Activated CD4-positive, alpha-beta T cell treated with anti-CD3 and anti-CD28 coated beads for 36 hours (primary cell): ENCODE results near the gene FOXO6. TPM values are rescaled to one million over a fixed set of nuclear protein-coding genes. Genes with fewer than 3 reads are reported as not detected.

Source experiments
- ATAC-seq: fragments of 200-7000 bp; cut with Tn5 transposase; one replicate; pipeline ENCODE4 v1.10.0; 2021; ENCODE audit warnings: mild to moderate bottlenecking, moderate library complexity
- CTCF ChIA-PET: fragments of 350-600 bp; sonication (Branson Sonifier 250); formaldehyde crosslinking; loops from one replicate; lab custom pipeline; 2021; ENCODE audit warnings: antibody characterized with exemption; lab: Charles Lee
- POLR2A ChIA-PET: fragments of 350-600 bp; sonication (Branson Sonifier 250); formaldehyde crosslinking; loops from one replicate; lab custom pipeline; 2021; ENCODE audit warnings: antibody characterized with exemption, inconsistent platforms; lab: Charles Lee
- DNase-seq: peaks from one replicate; pipeline ENCODE4 v3.0.0-alpha.2; 2020
- H3K27ac Mint-ChIP-seq: one replicate; pipeline ENCODE4 v1.8.0; 2021; ENCODE audit warnings: mixed read lengths
- H3K27me3 Mint-ChIP-seq: one replicate; pipeline ENCODE4 v1.8.0; 2021; ENCODE audit warnings: mixed read lengths
- H3K36me3 Mint-ChIP-seq: one replicate; pipeline ENCODE4 v1.8.0; 2021; ENCODE audit warnings: low read depth, mixed read lengths
- H3K4me1 Mint-ChIP-seq: one replicate; pipeline ENCODE4 v1.8.0; 2021; ENCODE audit warnings: mixed read lengths
- H3K4me3 Mint-ChIP-seq: one replicate; pipeline ENCODE4 v1.8.0; 2021; ENCODE audit warnings: mild to moderate bottlenecking, moderate library complexity, mixed read lengths
- H3K9me3 Mint-ChIP-seq: one replicate; pipeline ENCODE4 v1.8.0; 2021; ENCODE audit warnings: low read depth, mixed read lengths
- intact Hi-C, 2 experiments: fragments of 100-400 bp; cut with DNase I in 1 of 2; cut with micrococcal nuclease in 1 of 2; formaldehyde crosslinking; loops; one replicate each; pipeline versions ENCODE4 v1.14.2 to v1.15.1; 2022 to 2024; cut with DNase I, micrococcal nuclease
- total RNA-seq, 2 experiments: library from RNA; stranded (reverse); gene quantifications; one replicate each; pipeline ENCODE4 v1.2.3, GENCODE V29; 2021

The FOXO6 gene
- total RNA-seq, 2 experiments from 2014 or later, result 0.09 TPM; not detected in 1

- Mint-ChIP-seq H3K4me1 (peaks cover 4% of the 10 kb centered on the region), H3K27ac (no peak overlapping the region), H3K9me3 (no peaks in the 10 kb centered on the region), H3K27me3 (peaks cover 21% of the 10 kb centered on the region), H3K36me3 (no peaks in the 10 kb centered on the region), H3K4me3 (no peak overlapping the region)
- ATAC-seq (no peak), DNase-seq (no peak)
- POLR2A ChIA-PET, result no interaction called here
- intact Hi-C loops, result loop anchor here in 1 of 2 experiments (10.0 kb wide), 1 partner anchor 1086 kb away; the partner anchor contains the start of genes PPCS and ZMYND12
- CTCF ChIA-PET, result no interaction called here
Measured at GRCh38 chr1:41368801-41369200, 7.6 kb downstream of the FOXO6 start.

DNA sequence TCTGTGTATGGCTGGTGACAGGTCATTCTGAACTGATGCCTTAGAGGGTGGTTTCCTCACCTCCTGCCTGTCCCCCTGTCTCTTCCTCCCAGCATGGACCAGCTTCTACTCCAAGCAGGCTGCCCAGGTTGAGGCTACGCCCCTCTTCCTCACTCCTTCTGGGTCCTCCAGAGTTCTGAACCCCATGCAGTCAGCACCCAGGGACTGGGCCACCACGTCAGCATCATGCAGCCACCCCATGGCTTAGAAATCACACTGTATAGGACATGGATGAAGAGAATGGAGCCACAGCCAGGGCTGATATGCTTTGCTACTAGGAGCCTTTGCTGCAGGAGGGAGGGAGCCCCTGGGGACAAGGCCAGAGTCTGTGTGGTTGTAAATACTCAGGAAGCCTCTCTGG, 8.3 kb downstream of the FOXO6 start:
- ChIA-PET POLR2A (no interaction called here), CTCF (no interaction called here)
- Mint-ChIP-seq H3K36me3 (no peaks in the 10 kb centered on the region), H3K4me3 (no peak overlapping the region), H3K4me1 (peaks cover 4% of the 10 kb centered on the region), H3K27ac (no peak overlapping the region), H3K27me3 (peaks cover 21% of the 10 kb centered on the region), H3K9me3 (no peaks in the 10 kb centered on the region)
- no peak for DNase-seq
- intact Hi-C loops, result loop anchor here in 1 of 2 experiments (10.0 kb wide), 1 partner anchor 1085 kb away; the partner anchor contains the start of genes PPCS and ZMYND12
- no peak for ATAC-seq

- ATAC-seq (no peak), DNase-seq (no peak)
- POLR2A ChIA-PET, result no interaction called here
- intact Hi-C loops, result no loop called here
- Mint-ChIP-seq H3K4me3 (no peak overlapping the region), H3K4me1 (peaks cover 4% of the 10 kb centered on the region), H3K36me3 (no peaks in the 10 kb centered on the region), H3K9me3 (no peaks in the 10 kb centered on the region), H3K27ac (no peak overlapping the region), H3K27me3 (peaks cover 20% of the 10 kb centered on the region)
- CTCF ChIA-PET, result interaction anchor here (1.1 kb wide), 1 partner anchor 9 kb away, joined by 3 read pairs; no protein-coding TSS in a partner anchor
Measured at GRCh38 chr1:41370225-41370624, 9.0 kb downstream of the FOXO6 start.

DNA sequence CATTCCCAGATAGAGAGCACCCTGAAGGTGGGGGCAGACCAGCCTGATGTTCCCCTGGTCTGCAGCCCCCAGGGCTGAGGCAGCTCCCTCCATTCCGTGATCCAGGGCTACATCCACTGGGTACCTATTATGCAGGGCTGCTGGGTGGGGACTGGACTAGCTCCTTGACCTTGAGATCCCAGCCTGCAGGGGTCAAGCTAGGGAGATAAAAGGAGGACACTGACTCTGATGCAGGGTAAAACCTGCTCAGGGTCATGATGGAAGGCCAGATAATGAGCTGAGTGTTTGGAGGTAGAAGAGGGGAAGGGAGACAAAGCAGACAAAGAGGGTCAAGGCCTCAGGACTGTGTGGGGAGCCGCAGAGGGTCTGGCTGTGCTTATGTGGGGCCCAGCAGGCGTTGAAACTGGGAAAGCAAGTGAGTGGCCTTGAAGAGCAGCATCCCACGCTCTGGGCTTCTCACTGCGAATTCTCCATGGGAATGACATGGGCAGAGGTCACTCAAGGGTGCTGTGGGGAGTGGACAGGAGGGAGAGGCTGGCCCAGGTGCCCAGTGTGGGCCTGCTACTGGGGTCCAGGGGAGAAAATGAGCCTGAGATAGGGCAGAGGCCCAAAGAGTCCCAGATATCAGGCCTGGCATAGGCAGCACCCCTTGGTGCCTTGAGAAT, 9.7 kb downstream of the FOXO6 start:
- ChIA-PET CTCF (interaction anchor here (1.1 kb wide), 1 partner anchor 9 kb away, joined by 3 read pairs; no protein-coding TSS in a partner anchor), POLR2A (no interaction called here)
- Mint-ChIP-seq H3K4me1 (peaks cover 4% of the 10 kb centered on the region), H3K9me3 (no peaks in the 10 kb centered on the region), H3K36me3 (no peaks in the 10 kb centered on the region), H3K27me3 (peaks cover 21% of the 10 kb centered on the region), H3K27ac (no peak overlapping the region), H3K4me3 (no peak overlapping the region)
- intact Hi-C loops, result no loop called here
- ATAC-seq (no peak), DNase-seq (no peak)

- intact Hi-C loops, result no loop called here
- Mint-ChIP-seq H3K36me3 (no peaks in the 10 kb centered on the region), H3K4me1 (peaks cover 2% of the 10 kb centered on the region), H3K9me3 (no peaks in the 10 kb centered on the region), H3K27me3 (peaks cover 29% of the 10 kb centered on the region), H3K27ac (no peak overlapping the region), H3K4me3 (no peak overlapping the region)
- DNase-seq, result no peak
- CTCF ChIA-PET, result interaction anchor here (0.9 kb wide), 1 partner anchor 8 kb away, joined by 3 read pairs; no protein-coding TSS in a partner anchor
- POLR2A ChIA-PET, result no interaction called here
- ATAC-seq, result no peak
Measured at GRCh38 chr1:41371630-41372599, 10.7 kb downstream of the FOXO6 start.

- POLR2A ChIA-PET, result no interaction called here
- intact Hi-C loops, result no loop called here
- Mint-ChIP-seq H3K36me3 (no peaks in the 10 kb centered on the region), H3K27me3 (peaks cover 26% of the 10 kb centered on the region), H3K9me3 (no peaks in the 10 kb centered on the region), H3K27ac (no peak overlapping the region), H3K4me1 (no peaks in the 10 kb centered on the region), H3K4me3 (no peak overlapping the region)
- no peak for DNase-seq
- CTCF ChIA-PET, result interaction anchor here (0.9 kb wide), 1 partner anchor 9 kb away, joined by 3 read pairs; no protein-coding TSS in a partner anchor
- no peak for ATAC-seq
Measured at GRCh38 chr1:41372600-41372993, 11.4 kb downstream of the FOXO6 start.

DNA sequence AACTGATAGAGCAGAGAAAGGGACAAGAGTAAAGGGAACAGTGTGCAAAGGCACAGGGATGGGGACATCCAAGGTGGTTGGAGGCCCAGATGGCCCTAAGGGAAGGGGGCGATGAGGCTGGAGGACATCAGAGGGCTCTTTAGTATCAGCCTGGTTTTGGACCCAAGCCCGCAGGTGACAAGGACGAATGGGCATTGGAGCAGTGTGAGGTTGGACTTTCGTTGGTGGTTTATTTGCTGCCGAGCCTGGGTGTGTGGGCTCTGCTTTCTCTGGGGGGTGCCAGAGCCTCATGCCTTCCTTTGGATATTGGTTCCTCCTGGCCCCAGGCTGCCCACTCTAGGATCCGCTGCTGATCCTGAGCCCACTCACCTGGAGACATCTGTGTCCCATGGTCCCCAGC, 12.1 kb downstream of the FOXO6 start:
- Mint-ChIP-seq H3K27me3 (peaks cover 22% of the 10 kb centered on the region), H3K4me3 (no peak overlapping the region), H3K36me3 (no peaks in the 10 kb centered on the region), H3K27ac (no peak overlapping the region), H3K4me1 (no peaks in the 10 kb centered on the region), H3K9me3 (no peaks in the 10 kb centered on the region)
- intact Hi-C loops, result no loop called here
- CTCF ChIA-PET, result no interaction called here
- no peak for ATAC-seq
- no peak for DNase-seq
- POLR2A ChIA-PET, result interaction anchor here (0.6 kb wide), 1 partner anchor 1562 kb away, joined by 3 read pairs; no protein-coding TSS in a partner anchor

DNA sequence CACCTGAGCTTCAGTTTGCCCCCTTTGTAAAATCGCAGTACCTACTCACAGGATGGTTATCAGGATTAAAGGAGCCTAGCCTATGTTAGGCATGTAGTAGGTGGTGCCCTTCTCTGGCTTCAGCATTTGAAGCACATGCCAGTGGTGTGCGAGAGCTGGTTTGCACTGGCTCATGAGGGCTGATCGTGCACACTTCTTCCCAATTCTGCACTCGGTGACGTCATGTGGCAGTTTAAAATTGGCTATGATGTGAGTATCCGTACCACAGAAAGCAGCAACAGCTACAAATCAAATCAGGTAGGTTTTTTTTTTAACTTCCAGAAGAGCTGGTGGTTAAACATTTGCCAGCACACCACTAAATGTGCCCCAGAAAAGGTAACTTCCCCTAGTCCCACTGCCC, 13.5 kb downstream of the FOXO6 start:
- POLR2A ChIA-PET, result interaction anchor here (0.6 kb wide), 1 partner anchor 144 kb away, joined by 10 read pairs; no protein-coding TSS in a partner anchor

DNA sequence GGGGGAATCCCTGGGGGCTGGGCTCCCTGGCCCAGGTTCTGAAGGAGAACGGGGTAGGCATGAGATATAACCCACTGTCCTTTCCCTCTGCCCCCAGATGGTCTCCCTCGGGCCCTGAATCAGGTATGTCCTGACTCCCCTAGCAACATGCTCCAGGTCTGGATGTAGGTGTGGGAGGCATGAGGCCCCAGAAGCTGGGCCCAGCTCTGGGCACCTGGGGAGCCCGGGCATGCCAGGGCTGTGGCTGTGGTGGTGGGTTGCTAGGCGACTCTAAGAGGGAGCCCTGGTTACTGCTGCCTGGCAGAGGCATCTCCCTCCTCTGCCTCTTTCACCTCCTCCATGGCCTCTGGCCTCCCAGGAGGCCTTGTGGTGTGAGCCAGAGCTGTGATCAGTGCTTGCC, 16.2 kb downstream of the FOXO6 start:
- POLR2A ChIA-PET, result no interaction called here
- Mint-ChIP-seq H3K27ac (no peak overlapping the region), H3K9me3 (no peaks in the 10 kb centered on the region), H3K27me3 (peaks cover 37% of the 10 kb centered on the region), H3K4me3 (no peak overlapping the region), H3K36me3 (no peaks in the 10 kb centered on the region), H3K4me1 (peaks cover 3% of the 10 kb centered on the region)
- no peak for ATAC-seq
- intact Hi-C loops, result no loop called here
- no peak for DNase-seq
- CTCF ChIA-PET, result interaction anchor here (0.6 to 0.9 kb wide), 2 partner anchors 15 to 50 kb away, joined by 4 read pairs; no protein-coding TSS in a partner anchor

More for the DNA sequence above, 13.5 kb downstream of the FOXO6 start:
- H3K4me3 Mint-ChIP-seq, result no peak overlapping the region
- CTCF ChIA-PET, result no interaction called here
- peaks cover 24% of the 10 kb centered on the region for H3K27me3 Mint-ChIP-seq
- DNase-seq (no peak), ATAC-seq (no peak)
- no peaks in the 10 kb centered on the region for H3K9me3 Mint-ChIP-seq
- H3K36me3 Mint-ChIP-seq, result no peaks in the 10 kb centered on the region
- H3K27ac Mint-ChIP-seq, result no peak overlapping the region
- intact Hi-C loops, result no loop called here
- no peaks in the 10 kb centered on the region for H3K4me1 Mint-ChIP-seq

- Mint-ChIP-seq H3K27ac (no peak overlapping the region), H3K27me3 (peaks cover 38% of the 10 kb centered on the region), H3K4me3 (no peak overlapping the region), H3K9me3 (no peaks in the 10 kb centered on the region), H3K36me3 (no peaks in the 10 kb centered on the region), H3K4me1 (peaks cover 5% of the 10 kb centered on the region)
- ATAC-seq (no peak), DNase-seq (no peak)
- ChIA-PET CTCF (interaction anchor here (0.8 to 0.9 kb wide), 2 partner anchors 16 to 82 kb away, joined by 3 to 4 read pairs; no protein-coding TSS in a partner anchor), POLR2A (no interaction called here)
- intact Hi-C loops, result no loop called here
Measured at GRCh38 chr1:41378222-41378621, 17.0 kb downstream of the FOXO6 start.
